Measurements from ENCODE around the gene KRTAP5-10.
"Not testable (repeated sequence)": the region's sequence is repeated elsewhere in the genome, so short reads cannot be mapped to it uniquely, and the experiment has no call there.

Gene KRTAP5-10

GRCh38 chr11:71565263-71565662 is at the start of gene KRTAP5-10:
Gene KRTAP5-10 (plus strand): TSS chr11:71565563. CDS start chr11:71565588, 25 bp downstream.
- DNase-seq, result no peak

- no peak for DNase-seq
Observed at GRCh38 chr11:71518506-71519471, 46.6 kb upstream of the KRTAP5-10 start.

GRCh38 chr11:71519546-71519945 is 45.8 kb upstream of the KRTAP5-10 start:
- DNase-seq, result no peak

GRCh38 chr11:71525188-71525937 is 40.0 kb upstream of the KRTAP5-10 start:
- no peak for DNase-seq

- DNase-seq, result no peak
Observed at GRCh38 chr11:71525938-71526495, 39.3 kb upstream of the KRTAP5-10 start.

- not testable (repeated sequence) for DNase-seq
Observed at GRCh38 chr11:71526796-71527575, 38.4 kb upstream of the KRTAP5-10 start, which contains the start of gene KRTAP5-7. Gene KRTAP5-7 (plus strand): TSS chr11:71527267. CDS start chr11:71527301, 34 bp downstream.

- no peak for DNase-seq
Observed at GRCh38 chr11:71527576-71528210, 37.7 kb upstream of the KRTAP5-10 start.

- no peak for DNase-seq
Observed at GRCh38 chr11:71530602-71531001, 34.8 kb upstream of the KRTAP5-10 start.

GRCh38 chr11:71532036-71532610 is 33.2 kb upstream of the KRTAP5-10 start:
- no peak for DNase-seq

GRCh38 chr11:71534711-71535608 is 30.4 kb upstream of the KRTAP5-10 start:
- DNase-seq, result not testable (repeated sequence)

- DNase-seq, result no peak
Observed at GRCh38 chr11:71535825-71536224, 29.5 kb upstream of the KRTAP5-10 start.

GRCh38 chr11:71537537-71537936 is 27.8 kb upstream of the KRTAP5-10 start:
- no peak for DNase-seq

GRCh38 chr11:71537977-71538665 is 27.2 kb upstream of the KRTAP5-10 start, which contains the start of gene KRTAP5-8:
Gene KRTAP5-8 (plus strand): TSS chr11:71538025. CDS start chr11:71538056, 31 bp downstream.
- DNase-seq, result not testable (repeated sequence)

GRCh38 chr11:71538666-71538990 is 26.7 kb upstream of the KRTAP5-10 start:
- DNase-seq, result no peak

GRCh38 chr11:71539017-71539416 is 26.3 kb upstream of the KRTAP5-10 start:
- DNase-seq, result no peak

GRCh38 chr11:71539971-71540370 is 25.4 kb upstream of the KRTAP5-10 start:
- DNase-seq, result not testable (repeated sequence)

- DNase-seq, result not testable (repeated sequence)
Observed at GRCh38 chr11:71540521-71541304, 24.6 kb upstream of the KRTAP5-10 start.

- DNase-seq, result no peak
Observed at GRCh38 chr11:71542382-71542781, 23.0 kb upstream of the KRTAP5-10 start.

Measured in NCI-H2107 (cell line).